Breast epithelium (tissue), 4 donors: ENCODE data around the gene ACTR10. TPM values are rescaled to one million over a fixed set of nuclear protein-coding genes. Genes with fewer than 3 reads are reported as not detected.

Experiments used
- DNase-seq, 2 donors: peaks; one replicate each; pipeline ENCODE4 v3.0.0-alpha.2; 2019; ENCODE audit warnings: low spot score in 2 of 2
- H3K27ac ChIP-seq, 2 donors: fragments of 200-600 bp; sonication (generic) in 1 of 2; one replicate each; pipeline ENCODE4 v1.5.1; 2016 to 2019; ENCODE audit warnings: mild to moderate bottlenecking in 1 of 2
- H3K27me3 ChIP-seq, 2 donors: fragments of 200-600 bp; sonication (generic) in 1 of 2; one replicate each; pipeline versions ENCODE4 v1.5.1 to v1.6.0; 2017 to 2019; ENCODE audit warnings: control low read depth in 1 of 2, mild to moderate bottlenecking in 1 of 2
- H3K36me3 ChIP-seq: fragments of 200-600 bp; one replicate; pipeline ENCODE4 v1.5.1; 2019
- H3K4me1 ChIP-seq, 2 donors: fragments of 200-600 bp; sonication (generic); one replicate each; pipeline ENCODE4 v1.5.1; 2016 to 2019; ENCODE audit warnings: control low read depth in 1 of 2
- H3K4me3 ChIP-seq, 3 donors: fragments of 200-600 bp; sonication (generic); 1 replicate in 2 of 3; 2 replicates in 1 of 3; pipeline ENCODE4 v1.5.1; 2016 to 2019; ENCODE audit warnings: mild to moderate bottlenecking in 3 of 3, moderate library complexity in 2 of 3
- H3K9me3 ChIP-seq, 2 donors: fragments of 200-600 bp; sonication (generic) in 1 of 2; one replicate each; pipeline ENCODE4 v1.5.1; 2016 to 2019; ENCODE audit warnings: control low read depth in 1 of 2
- CTCF ChIP-seq, 3 donors: fragments of 450-650 bp; IDR thresholded peaks; one replicate each; pipeline ENCODE4 v1.5.1; 2016 to 2017; ENCODE audit warnings: antibody characterized with exemption in 3 of 3, mild to moderate bottlenecking in 3 of 3, moderate library complexity in 3 of 3
- POLR2A ChIP-seq: fragments of 450-650 bp; IDR thresholded peaks from one replicate; pipeline ENCODE4 v1.6.1; 2016; ENCODE audit warnings: antibody characterized with exemption, mild to moderate bottlenecking, moderate library complexity
- POLR2AphosphoS5 ChIP-seq, 3 donors: sonication (generic); formaldehyde crosslinking; IDR thresholded peaks; one replicate each; pipeline ENCODE4 v1.6.1; 2017; ENCODE audit warnings: antibody characterized with exemption in 3 of 3
- intact Hi-C: fragments of 100-400 bp; cut with DNase I; formaldehyde crosslinking; loops from one replicate; pipeline ENCODE4 v1.15.1; 2023; ENCODE audit warnings: low total_unique reads
- total RNA-seq, 3 donors: library from RNA; depleted of rRNA; stranded (reverse); fragments of >200 nt; gene quantifications; one replicate each; pipeline ENCODE4 v1.1.0, GENCODE V29; 2016

The ACTR10 gene
- total RNA-seq, 3 donors from 2014 or later, result 42.2 to 71.4 (median 69.4) TPM

- Histone ChIP-seq H3K27me3 (no peaks in the 10 kb centered on the region), H3K4me3 (no peak overlapping the region), H3K27ac (no peak overlapping the region), H3K9me3 (no peaks in the 10 kb centered on the region), H3K4me1 (no peaks in the 10 kb centered on the region), H3K36me3 (no peaks in the 10 kb centered on the region)
- intact Hi-C loops, result no loop called here
- TF ChIP-seq POLR2A (no peak), CTCF (IDR thresholded peaks at IDR 0.05) (no peak), POLR2AphosphoS5 (IDR thresholded peaks at IDR 0.05) (no peak)
- DNase-seq, result no peak
Measured at GRCh38 chr14:58215191-58215914, 15.4 kb downstream of the ACTR10 start.

GRCh38 chr14:58216544-58216943, 16.6 kb downstream of the ACTR10 start:
- Histone ChIP-seq H3K4me1 (no peaks in the 10 kb centered on the region), H3K27me3 (no peaks in the 10 kb centered on the region), H3K36me3 (no peaks in the 10 kb centered on the region), H3K27ac (no peak overlapping the region), H3K4me3 (no peak overlapping the region), H3K9me3 (no peaks in the 10 kb centered on the region)
- intact Hi-C loops, result no loop called here
- TF ChIP-seq CTCF (IDR thresholded peaks at IDR 0.05), result no peak
- no peak for DNase-seq

GRCh38 chr14:58227096-58227819, 27.3 kb downstream of the ACTR10 start:
- no peak for DNase-seq
- Histone ChIP-seq H3K4me1 (no peaks in the 10 kb centered on the region), H3K36me3 (no peaks in the 10 kb centered on the region), H3K9me3 (no peaks in the 10 kb centered on the region), H3K27ac (no peak overlapping the region), H3K27me3 (no peaks in the 10 kb centered on the region), H3K4me3 (no peak overlapping the region)
- TF ChIP-seq POLR2AphosphoS5 (IDR thresholded peaks at IDR 0.05) (no peak), CTCF (IDR thresholded peaks at IDR 0.05) (no peak), POLR2A (no peak)
- intact Hi-C loops, result no loop called here

- H3K4me1 ChIP-seq, result no peaks in the 10 kb centered on the region
- peak in 1 of 2 donors; percentile 56 for DNase-seq
- intact Hi-C loops, result no loop called here
- TF ChIP-seq CTCF (IDR thresholded peaks at IDR 0.05) (no peak), POLR2AphosphoS5 (IDR thresholded peaks at IDR 0.05) (peak in 1 of 3 donors; percentile 54)
- H3K4me3 ChIP-seq, result peak overlapping the region; percentile 52 to 64 (median 63)
- no peaks in the 10 kb centered on the region for H3K36me3 ChIP-seq
- no peaks in the 10 kb centered on the region for H3K27me3 ChIP-seq
- peak overlapping the region; percentile 87 to 92 for H3K27ac ChIP-seq
- no peaks in the 10 kb centered on the region for H3K9me3 ChIP-seq
Measured at GRCh38 chr14:58238252-58239243, 38.6 kb downstream of the ACTR10 start.
